B cell (primary cell): Measurements from ENCODE around the gene OLFM3. TPM values are rescaled to one million over a fixed set of nuclear protein-coding genes. Genes with fewer than 3 reads are reported as not detected.

Source experiments
- ATAC-seq: fragments of 200-7000 bp; cut with Tn5 transposase; one replicate; pipeline ENCODE4 v1.10.0; 2021; ENCODE audit warnings: low read depth, mild to moderate bottlenecking, moderate number of reproducible peaks, moderate library complexity
- CTCF ChIA-PET: fragments of 350-600 bp; sonication (Branson Sonifier 250); formaldehyde crosslinking; loops from one replicate; lab custom pipeline; 2021; ENCODE audit warnings: antibody characterized with exemption, inconsistent platforms; lab: Charles Lee
- POLR2A ChIA-PET: fragments of 350-600 bp; sonication (Branson Sonifier 250); formaldehyde crosslinking; loops from one replicate; lab custom pipeline; 2021; ENCODE audit warnings: antibody characterized with exemption; lab: Charles Lee
- DNase-seq: peaks from one replicate; pipeline ENCODE4 v3.0.0; 2013
- H2AFZ ChIP-seq: 2 replicates; pipeline ENCODE4 v1.6.1; 2012; ENCODE audit warnings: mild to moderate bottlenecking, low read depth, low read length; ENCODE audit not compliant: insufficient read depth, poor library complexity, severe bottlenecking
- H3K27ac ChIP-seq, 2 donors: 1 replicate in 1 of 2; 2 replicates in 1 of 2; pipeline ENCODE4 v1.5.1; 2012 to 2013; ENCODE audit warnings: low read length in 2 of 2, mild to moderate bottlenecking in 2 of 2, moderate library complexity in 1 of 2
- H3K27me3 ChIP-seq, 4 experiments: fragments of 200-600 bp in 1 of 4; sonication (generic) in 1 of 4; replicated peaks in 1 of 4; 1 replicate in 2 of 4; 2 replicates in 2 of 4; pipeline versions ENCODE4 v1.6.1 to v1.7.0; 2013 to 2016; ENCODE audit warnings: low read length in 3 of 4, mild to moderate bottlenecking in 2 of 4, mixed read lengths in 1 of 4, moderate library complexity in 1 of 4; ENCODE audit not compliant: insufficient read depth in 4 of 4, control insufficient read depth in 3 of 4; ENCODE audit errors: control extremely low read depth in 1 of 4
- H3K36me3 ChIP-seq, 2 experiments: replicated peaks in 1 of 2; 1 replicate in 1 of 2; 2 replicates in 1 of 2; pipeline versions ENCODE4 v1.6.1 to v1.7.1; 2013; ENCODE audit warnings: low read length in 1 of 2; ENCODE audit not compliant: insufficient read depth in 2 of 2, control insufficient read depth in 1 of 2; ENCODE audit errors: control extremely low read depth in 1 of 2, extremely low read depth in 1 of 2
- H3K4me1 ChIP-seq, 2 donors: fragments of 200-600 bp in 1 of 2; sonication (generic) in 1 of 2; 1 replicate in 1 of 2; 2 replicates in 1 of 2; pipeline versions ENCODE4 v1.5.1 to v1.6.1; 2013 to 2017; ENCODE audit warnings: low read length in 2 of 2; ENCODE audit not compliant: control insufficient read depth in 2 of 2, insufficient read depth in 2 of 2
- H3K4me2 ChIP-seq: replicated peaks from 2 replicates; pipeline ENCODE3; 2012; ENCODE audit warnings: mild to moderate bottlenecking, low read depth, low read length; ENCODE audit not compliant: poor library complexity, severe bottlenecking
- H3K4me3 ChIP-seq, 5 experiments: fragments of 200-600 bp in 1 of 5; sonication (generic) in 1 of 5; 1 replicate in 3 of 5; 2 replicates in 2 of 5; pipeline versions ENCODE4 v1.5.1 to v1.7.0; 2011 to 2016; ENCODE audit warnings: low read length in 4 of 5, mild to moderate bottlenecking in 4 of 5, low read depth in 2 of 5, control low read depth in 1 of 5, moderate library complexity in 1 of 5; ENCODE audit not compliant: insufficient read depth in 1 of 5; ENCODE audit errors: control extremely low read depth in 1 of 5, extremely low read depth in 1 of 5
- H3K79me2 ChIP-seq: fragments of 200-600 bp; sonication (generic); one replicate; pipeline ENCODE4 v1.6.0; 2016; ENCODE audit warnings: low read length; ENCODE audit not compliant: control insufficient read depth, insufficient read depth
- H3K9ac ChIP-seq: fragments of 200-600 bp; sonication (generic); 2 replicates; pipeline ENCODE4 v1.6.1; 2017; ENCODE audit warnings: mild to moderate bottlenecking, low read length, moderate library complexity
- H3K9me3 ChIP-seq, 3 donors: one replicate each; pipeline versions ENCODE4 v1.6.1 to v1.7.1; 2013; ENCODE audit warnings: low read length in 2 of 3; ENCODE audit not compliant: control insufficient read depth in 2 of 3, insufficient read depth in 1 of 3; ENCODE audit errors: control extremely low read depth in 1 of 3
- H4K20me1 ChIP-seq: 2 replicates; pipeline ENCODE4 v1.6.0; 2012; ENCODE audit warnings: mild to moderate bottlenecking, low read length; ENCODE audit not compliant: insufficient read depth, control insufficient read depth, poor library complexity, severe bottlenecking
- H3K27ac Mint-ChIP-seq: one replicate; pipeline ENCODE4 v1.8.0; 2021; ENCODE audit warnings: mixed read lengths
- H3K27me3 Mint-ChIP-seq: one replicate; pipeline ENCODE4 v1.8.0; 2021; ENCODE audit warnings: mixed read lengths
- H3K4me1 Mint-ChIP-seq: one replicate; pipeline ENCODE4 v1.8.0; 2021; ENCODE audit warnings: mixed read lengths
- H3K4me3 Mint-ChIP-seq: one replicate; pipeline ENCODE4 v1.8.0; 2021; ENCODE audit warnings: mixed read lengths
- H3K9me3 Mint-ChIP-seq: one replicate; pipeline ENCODE4 v1.8.0; 2022; ENCODE audit warnings: mixed read lengths; ENCODE audit not compliant: insufficient read depth
- CTCF ChIP-seq: fragments of 200-600 bp; IDR thresholded peaks from one replicate; pipeline ENCODE4 v1.8.0; 2022; ENCODE audit warnings: antibody characterized with exemption, mild to moderate bottlenecking
- EZH2 ChIP-seq: IDR thresholded peaks from 2 replicates; pipeline ENCODE4 v1.6.1; 2012; ENCODE audit warnings: borderline replicate concordance, low read depth, mild to moderate bottlenecking, moderate library complexity, low read length; ENCODE audit not compliant: insufficient read depth, poor library complexity, severe bottlenecking
- WGBS: methylation state at CpG from one replicate; pipeline ENCODE4 v1.1.5; 2013; ENCODE audit warnings: missing lambda C conversion rate; ENCODE audit not compliant: insufficient coverage; 5-methylcytosine and 5-hydroxymethylcytosine counted together
- intact Hi-C: fragments of 100-400 bp; cut with micrococcal nuclease; formaldehyde crosslinking; loops from one replicate; pipeline ENCODE4 v1.10.0; 2022
- polyA plus RNA-seq: library from polyadenylated mRNA; depleted of rRNA; stranded (reverse); fragments of >200 nt; gene quantifications from 2 replicates; pipeline ENCODE4 v1.2.3, GENCODE V29; 2012
- small RNA-seq: library from RNA; depleted of rRNA; stranded (forward); fragments of <200 nt; gene quantifications from one replicate; pipeline ENCODE3, GENCODE V24; 2012; ENCODE audit warnings: low replicate concordance, low read depth; ENCODE audit not compliant: insufficient read length
- total RNA-seq, 2 donors: library from RNA; stranded (reverse); fragments of 120-200 nt in 1 of 2; gene quantifications; 1 replicate in 1 of 2; 2 replicates in 1 of 2; pipeline versions ENCODE4 v1.2.3 to v1.2.4, GENCODE V29; 2013 to 2022

OLFM3 gene
- total and polyA plus RNA-seq, 2 donors (not counting 1 experiment from before 2014, with no cell fraction given) = not detected

- POLR2A ChIA-PET = no interaction called here
- H3K27me3 Mint-ChIP-seq = no peaks in the 10 kb centered on the region
- H3K9me3 Mint-ChIP-seq = no peaks in the 10 kb centered on the region
- Histone ChIP-seq H3K4me2 (no peak overlapping the region), H3K9me3 (no peaks in the 10 kb centered on the region), H3K79me2 (no peaks in the 10 kb centered on the region), H3K4me3 (no peak overlapping the region), H3K4me1 (no peaks in the 10 kb centered on the region), H3K36me3 (no peaks in the 10 kb centered on the region), H4K20me1 (no peaks in the 10 kb centered on the region), H3K27ac (no peak overlapping the region), H2AFZ (no peak overlapping the region), H3K27me3 (no peaks in the 10 kb centered on the region), H3K9ac (no peak overlapping the region)
- H3K4me3 Mint-ChIP-seq = no peak overlapping the region
- TF ChIP-seq EZH2 = no peak
- TF ChIP-seq CTCF = no peak
- intact Hi-C loops = no loop called here
- CTCF ChIA-PET = no interaction called here
- H3K27ac Mint-ChIP-seq = no peak overlapping the region
- no peak for ATAC-seq
- WGBS = no CpG with 5 or more reads among the region's 2 CpGs
- DNase-seq = no peak
- H3K4me1 Mint-ChIP-seq = no peaks in the 10 kb centered on the region
Measured at GRCh38 chr1:101756411-101756810, 240.3 kb downstream of the OLFM3 start.

Small RNA genes lying within 50 kb of the gene (small RNA-seq; reads per million reads assigned to genes)
- gene RNU6-352P = not detected
